GM21367 (cell line): ENCODE results near the gene MTHFD1.

ENCODE experiments used
- ATAC-seq: cut with Tn5 transposase; IDR thresholded peaks from one replicate; pipeline ENCODE4 v1.9.1; 2021; ENCODE audit not compliant: unreplicated experiment

MTHFD1 gene

DNA sequence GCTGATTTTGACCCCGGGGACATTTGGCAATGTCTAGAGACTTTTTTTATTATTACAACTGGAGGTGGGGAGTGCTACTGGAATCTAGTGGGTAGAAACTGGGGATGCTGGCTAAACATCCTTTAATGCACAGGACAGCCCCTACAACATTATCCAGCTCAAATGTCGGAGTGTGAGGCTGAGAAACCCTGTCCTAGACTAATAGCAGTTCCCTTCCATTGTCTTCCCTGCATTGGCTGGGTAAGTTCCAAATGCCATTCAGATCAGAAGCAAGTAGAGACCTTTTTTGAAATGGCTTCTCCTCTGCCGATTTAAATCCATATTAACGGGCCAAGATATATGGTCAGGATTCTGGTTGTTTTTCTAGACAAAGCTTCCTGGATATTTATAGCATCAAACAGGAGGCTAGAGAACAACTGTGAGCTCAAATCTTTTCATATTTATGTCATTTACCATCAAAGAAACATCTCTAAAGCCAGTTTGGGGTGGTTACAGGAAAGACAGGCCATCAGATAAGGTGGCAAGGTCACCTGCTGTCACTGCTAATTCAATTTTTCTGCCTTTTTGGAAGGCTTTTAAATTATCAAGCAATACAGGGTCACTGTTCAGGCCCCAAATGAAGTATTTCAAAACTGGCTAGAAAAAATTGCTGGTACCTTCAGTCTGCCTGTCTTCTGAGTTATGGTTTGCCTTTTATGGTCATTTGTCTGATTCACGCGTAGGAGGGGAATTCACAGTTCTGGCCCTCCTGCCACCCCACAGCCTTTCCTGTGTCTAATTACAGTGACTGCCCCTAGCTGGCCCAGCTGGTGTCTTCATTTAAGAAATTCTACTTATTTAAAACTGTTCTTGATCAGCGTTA, 57.1 kb downstream of the MTHFD1 start:
- ATAC-seq: peak; percentile 91

DNA sequence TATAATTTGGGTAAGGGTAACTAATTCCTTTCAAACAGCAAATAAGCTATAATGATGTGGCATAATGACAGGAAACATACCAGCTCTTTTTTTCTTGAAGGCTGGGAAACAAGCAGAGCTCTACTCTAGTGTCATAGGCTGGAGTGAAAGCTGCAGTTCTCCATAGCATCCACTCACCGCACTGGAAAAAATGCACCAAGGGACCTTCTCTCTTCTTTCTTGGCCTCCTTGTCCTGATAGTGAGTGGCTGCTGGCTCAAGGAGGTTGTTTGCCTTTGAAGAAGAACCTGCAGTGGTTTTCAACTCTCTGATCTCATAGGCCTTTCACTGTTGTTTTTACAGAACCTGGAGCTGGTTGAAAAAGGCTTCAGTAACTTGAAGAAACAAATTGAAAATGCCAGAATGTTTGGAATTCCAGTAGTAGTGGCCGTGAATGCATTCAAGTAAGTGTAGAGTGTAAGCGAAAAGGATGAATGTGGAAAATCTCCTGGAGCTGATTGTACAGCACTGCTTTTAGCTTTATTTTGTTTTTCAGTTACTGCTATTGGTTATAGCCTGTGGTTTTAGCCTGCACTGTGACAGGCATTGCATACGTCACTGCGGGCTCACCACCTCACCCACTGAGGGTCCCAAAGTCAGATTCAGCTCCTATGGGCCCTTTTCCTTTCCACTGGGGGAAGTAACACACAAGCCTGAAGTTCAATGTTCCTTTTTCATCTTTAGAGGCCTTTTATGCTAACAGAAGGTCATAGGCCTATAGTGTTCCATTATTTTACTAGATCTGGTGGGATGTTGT, 59.9 kb downstream of the MTHFD1 start:
- ATAC-seq: no peak

DNA sequence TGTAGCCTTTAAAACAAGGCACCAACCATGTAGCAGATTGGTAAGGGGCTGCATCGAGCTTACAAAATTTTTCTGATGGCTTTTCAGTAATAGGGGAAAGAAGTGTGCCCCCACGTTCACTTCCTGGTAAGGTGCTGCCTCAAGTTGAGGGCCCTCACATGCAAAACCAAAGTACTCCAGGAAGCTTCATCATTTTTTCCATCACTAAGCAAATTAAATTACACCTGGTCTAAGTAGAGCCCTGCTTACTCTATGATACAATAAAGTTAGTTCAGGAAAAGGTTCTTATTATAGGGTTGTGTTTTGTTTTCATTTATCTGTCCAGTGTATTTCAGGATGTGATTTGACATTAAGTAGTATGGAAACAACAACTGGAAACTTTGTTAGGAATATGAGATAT, 62.1 kb downstream of the MTHFD1 start:
- ATAC-seq: no peak

DNA sequence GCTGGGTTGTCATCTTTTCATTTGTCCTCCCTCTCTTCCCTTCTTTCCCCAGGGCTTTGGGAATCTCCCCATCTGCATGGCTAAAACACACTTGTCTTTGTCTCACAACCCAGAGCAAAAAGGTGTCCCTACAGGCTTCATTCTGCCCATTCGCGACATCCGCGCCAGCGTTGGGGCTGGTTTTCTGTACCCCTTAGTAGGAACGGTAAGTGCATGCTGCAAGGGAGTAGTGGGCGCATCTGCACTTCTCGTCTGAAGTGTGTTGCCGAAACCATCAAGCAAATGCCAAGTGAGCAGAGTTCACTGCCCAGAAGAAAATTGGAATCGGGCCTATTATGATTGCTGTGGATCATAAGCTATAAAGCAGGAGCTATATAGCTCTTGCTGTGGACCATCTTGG, 66.5 kb downstream of the MTHFD1 start:
- no peak for ATAC-seq

DNA sequence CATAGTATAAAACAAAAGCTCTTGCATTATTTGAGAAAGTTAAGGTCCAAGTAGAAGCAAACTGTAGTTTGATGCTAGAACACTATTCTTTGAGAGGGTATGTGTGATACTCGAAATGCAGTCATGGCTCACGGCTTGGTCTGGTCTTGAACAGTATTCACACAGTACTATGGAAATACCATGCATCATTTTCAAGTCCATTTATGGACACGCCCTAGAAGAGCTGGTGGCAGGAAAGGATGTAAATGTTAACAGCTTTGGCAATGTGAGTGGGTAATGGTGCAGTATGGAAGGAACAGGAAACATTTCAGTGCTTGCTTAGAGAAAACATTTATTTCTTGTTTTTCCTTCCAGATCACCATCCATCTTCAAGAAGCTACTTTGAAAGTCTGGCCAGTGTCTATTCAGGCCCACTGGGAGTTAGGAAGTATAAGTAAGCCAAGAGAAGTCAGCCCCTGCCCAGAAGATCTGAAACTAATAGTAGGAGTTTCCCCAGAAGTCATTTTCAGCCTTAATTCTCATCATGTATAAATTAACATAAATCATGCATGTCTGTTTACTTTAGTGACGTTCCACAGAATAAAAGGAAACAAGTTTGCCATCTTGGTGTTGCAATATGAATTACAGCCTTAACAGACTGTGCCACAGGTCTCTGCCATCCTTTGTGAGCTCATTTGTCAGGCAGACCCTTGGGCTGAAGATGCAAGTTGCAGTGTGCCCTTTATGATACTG, 71.4 kb downstream of the MTHFD1 start:
- no peak for ATAC-seq

DNA sequence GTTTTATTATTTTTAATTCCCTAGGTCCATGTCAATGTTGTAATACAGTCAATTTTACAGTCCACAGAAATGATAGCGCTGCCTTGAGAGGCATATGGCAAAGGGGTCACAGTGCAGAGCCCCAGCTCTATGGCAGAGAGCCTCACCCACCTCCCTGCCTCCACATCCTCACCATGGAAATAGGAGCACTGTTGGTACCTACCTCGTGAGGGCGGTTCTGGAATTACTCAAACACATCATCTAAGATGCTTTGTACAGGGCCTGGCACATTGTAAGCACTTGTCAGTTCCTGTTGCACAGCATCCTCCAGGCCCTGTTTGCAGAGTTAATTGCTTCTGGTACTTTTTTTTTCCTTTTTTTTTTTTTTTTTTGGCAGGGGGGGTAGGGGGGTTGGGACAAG, 73.1 kb downstream of the MTHFD1 start:
- ATAC-seq: no peak

DNA sequence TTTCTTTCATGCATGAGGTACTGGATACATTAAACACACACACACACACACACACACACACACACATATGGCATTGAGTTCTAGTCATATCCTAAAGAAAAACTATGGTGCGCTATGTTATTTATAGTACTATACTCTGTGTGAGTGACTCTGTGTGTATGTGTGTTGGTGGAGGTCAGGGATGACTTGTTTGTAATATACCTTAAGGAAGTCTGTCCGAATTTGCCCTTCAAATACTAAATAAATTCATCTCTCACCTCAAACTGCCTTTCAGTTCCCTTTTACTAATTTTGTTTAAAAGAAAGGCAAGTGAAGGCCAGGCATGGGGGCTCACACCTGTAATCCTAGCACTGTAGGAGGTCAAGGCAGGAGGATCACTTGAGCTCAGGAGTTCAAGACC, 75.0 kb downstream of the MTHFD1 start:
- ATAC-seq: no peak

DNA sequence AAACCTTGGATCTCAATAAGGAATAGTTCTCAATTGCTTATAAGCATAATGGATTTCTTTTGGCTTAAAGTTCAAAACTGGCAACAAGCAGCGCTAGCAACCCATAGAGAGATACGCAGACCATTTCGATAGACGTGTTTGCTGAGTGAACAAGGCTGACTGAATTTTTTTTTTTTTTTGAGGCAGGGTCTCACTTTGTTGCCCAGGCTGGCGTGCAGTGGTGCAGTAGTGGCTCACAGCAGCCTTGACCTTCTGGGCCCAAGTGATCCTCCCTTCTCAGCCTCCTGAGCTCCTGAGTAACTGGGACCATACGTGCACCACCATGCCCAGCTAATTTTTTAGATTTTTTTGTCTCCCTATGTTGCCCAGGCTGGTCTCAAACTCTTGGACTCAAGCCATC, 75.7 kb downstream of the MTHFD1 start:
- ATAC-seq: no peak

DNA sequence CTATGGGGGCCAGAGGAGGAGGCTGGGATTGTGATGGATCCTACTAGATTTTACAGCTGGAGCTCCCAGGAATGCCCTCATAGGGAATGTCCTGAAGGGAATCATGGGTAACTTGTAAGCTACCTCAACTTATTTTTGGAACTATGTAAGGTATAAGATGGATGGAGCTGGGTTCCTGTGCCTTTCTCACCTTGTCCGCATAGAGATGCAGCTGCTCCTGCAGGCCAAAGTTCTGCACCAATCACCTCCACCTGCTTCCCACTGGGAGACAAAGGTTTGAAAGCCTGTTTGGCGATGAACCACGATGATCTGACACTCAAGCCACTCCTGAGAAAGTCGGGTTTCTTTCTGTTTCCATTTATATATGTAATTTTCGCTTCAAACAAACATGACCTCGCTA, 76.5 kb downstream of the MTHFD1 start:
- ATAC-seq: no peak

DNA sequence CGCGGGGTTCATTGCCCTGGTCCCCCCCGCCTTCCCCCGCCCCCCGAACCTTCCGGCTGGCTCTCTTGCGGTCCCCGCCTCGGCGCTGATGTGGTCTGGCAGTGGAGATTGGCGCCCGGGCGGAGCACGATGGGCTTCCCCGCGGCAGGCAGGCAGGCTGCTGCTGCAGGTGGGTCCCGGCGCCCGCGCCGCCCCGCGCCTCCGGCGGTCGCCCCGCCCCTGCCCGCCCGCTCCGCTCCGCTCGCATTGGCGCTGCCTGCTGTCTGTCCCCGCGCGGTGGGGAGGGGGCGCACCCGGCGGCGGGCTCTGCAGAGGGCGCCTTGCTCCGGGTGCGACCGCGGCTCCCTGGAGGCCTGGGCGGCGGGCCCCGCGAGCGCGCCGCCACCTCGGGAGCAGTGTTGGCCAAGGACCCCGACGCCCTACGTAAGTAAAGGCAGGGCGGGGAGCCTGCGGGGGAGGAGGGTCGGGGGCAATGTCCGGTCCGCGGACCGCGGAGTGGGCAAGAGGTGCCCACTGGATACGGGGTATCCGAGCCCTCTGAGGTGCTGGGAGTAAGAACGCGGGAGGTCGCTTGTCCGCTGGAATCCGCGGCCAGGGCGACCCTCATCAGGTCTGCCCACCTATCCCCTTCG, 77.2 kb downstream of the MTHFD1 start, which contains the start of gene AKAP5:
AKAP5 (plus strand) TSS at position 309 of the 632 bp plus-strand sequence. CDS start 2,896 bp downstream, outside the sequence.
- ATAC-seq: peak; percentile 50

DNA sequence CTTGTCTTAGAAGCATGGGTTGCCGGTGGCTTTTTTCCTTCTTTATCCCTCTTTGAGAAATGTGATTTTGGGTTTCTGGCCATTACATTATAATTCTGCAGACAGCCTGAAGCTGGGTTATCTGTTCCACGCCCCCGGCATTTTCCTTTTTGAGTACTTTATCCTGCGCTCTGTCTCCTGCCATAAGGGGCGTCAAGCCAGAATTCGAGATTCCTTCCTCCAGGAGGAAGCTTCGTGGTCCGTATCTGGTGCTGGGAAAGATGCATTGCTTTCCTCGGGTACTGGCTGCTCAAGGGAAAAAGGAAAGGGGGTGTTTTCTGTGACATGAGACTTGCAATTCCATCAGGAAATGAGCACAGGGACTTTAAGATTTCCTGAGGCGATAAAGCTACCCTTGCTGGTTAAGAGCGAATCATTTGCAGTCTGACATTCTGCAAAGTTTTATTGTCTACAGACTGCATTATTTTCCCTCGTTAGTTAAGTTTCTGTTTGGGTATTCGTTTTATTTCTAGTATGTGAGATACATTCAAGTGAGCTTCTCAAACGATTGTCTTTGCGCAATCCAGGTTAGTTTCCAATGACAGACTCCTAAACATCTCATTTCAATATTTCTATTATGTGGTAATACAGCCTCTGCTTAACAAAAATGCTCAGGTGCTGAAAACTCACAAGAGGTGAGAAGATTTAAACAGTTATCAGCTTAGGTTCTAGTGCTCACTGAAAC, 77.8 kb downstream of the MTHFD1 start:
- no peak for ATAC-seq

DNA sequence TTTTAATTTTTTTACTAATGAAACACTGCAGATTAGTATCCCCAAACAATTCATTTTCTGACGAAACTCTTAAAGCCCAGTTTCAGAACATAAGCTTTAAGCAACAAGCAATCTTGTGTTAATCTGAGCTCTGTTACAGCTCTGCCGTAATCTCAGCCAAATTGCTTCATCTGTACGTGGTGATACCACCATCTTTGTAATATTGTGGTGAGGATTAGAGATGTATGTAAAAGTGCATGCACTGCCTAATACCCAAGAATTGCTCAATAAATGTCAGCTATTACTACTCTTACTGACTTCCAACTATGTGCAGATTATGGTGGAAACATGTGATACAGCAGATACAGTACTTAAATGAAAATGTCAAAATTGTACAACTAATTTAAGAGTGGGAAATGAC, 78.9 kb downstream of the MTHFD1 start:
- ATAC-seq: no peak

DNA sequence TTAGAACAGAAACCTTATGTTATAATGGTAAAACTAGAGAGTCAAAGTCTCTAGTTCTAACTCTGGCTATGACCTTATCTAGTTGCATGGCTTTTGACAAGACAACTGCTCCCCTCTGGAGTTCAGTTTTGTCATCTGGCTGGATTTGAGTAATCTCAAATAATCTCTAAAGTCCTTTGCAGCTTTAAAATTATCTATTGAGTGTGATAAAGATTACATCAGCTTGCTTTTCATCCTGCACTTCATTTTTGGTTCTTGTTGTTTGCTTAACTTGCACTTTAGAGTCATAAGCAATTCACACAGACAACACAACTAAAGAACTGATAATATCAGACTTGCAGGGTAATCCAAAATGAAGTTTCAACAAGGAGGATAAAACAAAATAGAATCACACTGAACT, 79.4 kb downstream of the MTHFD1 start:
- no peak for ATAC-seq

DNA sequence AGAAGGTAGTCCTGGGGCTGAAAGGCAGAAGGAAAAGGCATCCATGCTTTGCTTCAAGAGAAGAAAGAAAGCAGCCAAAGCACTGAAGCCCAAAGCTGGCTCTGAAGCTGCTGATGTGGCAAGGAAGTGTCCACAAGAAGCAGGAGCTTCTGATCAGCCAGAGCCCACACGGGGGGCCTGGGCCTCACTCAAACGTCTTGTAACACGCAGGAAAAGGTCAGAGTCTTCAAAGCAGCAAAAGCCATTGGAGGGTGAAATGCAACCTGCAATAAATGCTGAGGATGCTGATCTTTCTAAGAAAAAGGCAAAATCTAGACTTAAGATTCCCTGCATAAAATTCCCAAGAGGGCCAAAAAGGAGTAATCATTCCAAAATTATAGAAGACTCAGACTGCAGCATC, 80.3 kb downstream of the MTHFD1 start:
- no peak for ATAC-seq

DNA sequence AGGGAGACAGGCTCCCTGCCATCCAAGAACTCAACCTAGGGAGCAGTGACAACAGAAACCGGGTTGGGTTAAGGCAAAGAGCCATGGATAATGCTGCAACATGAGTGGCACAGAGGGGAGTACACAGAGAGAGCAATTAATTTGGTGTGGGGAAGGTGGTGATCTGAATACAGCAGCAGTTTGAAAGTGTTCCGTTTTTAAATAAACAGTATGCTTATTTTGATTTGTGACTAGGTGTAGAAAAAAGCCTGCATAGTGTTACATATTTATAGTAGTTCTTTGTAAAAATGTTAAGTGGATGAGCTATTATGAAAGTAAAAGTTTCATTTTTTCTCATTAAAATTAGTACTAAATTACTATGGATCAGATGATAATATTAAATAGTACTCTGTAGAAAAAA, 85.9 kb downstream of the MTHFD1 start:
- no peak for ATAC-seq

DNA sequence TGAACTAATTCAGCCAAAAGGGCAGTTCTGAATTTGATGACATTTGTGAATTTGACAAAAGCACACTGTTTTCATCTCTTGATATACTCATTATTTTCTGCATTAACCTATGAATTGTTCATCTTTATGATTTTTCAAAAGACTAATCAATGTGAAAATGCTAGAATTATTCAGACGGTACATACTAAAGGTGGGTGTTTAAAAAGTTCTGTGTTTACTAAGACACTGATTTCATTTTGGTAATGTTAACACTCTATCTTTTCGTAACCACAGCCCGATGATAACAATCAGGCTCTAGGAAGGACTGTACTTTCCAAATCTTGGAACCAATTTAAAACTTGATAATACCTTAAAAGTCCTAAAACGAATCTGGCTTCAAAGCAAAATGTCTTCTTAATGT, 86.5 kb downstream of the MTHFD1 start:
- no peak for ATAC-seq

DNA sequence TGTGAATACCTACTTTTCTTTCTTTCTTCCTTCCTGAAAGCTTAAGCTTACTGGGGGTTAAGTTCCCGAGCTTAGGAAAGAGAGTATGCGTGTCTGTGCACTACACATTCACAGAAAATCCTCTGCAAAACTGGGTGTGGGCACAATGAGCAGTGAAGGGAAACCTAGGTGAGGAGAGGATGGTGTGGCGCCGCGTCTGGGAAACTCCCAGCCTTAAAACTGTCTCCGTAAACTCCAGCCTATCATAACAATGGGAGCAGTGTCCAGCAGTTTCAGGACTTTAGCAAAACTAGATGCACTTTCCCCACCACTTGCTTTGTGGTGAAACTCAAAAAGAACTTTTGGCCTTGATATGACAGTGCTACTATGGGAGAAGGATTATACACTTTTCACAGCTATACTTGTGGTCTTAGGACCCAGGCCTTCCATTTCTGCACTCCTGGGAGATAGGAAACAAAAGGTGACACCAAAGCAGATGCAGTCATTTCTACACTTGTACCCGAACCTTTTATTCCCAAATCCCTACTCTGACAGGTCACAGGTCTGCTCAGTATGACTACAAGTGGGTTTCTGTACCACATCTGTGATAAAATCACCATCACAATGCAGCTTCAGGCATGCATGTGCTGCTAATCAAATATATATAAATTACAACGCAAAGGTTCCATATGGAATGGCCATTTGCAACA, 87.6 kb downstream of the MTHFD1 start:
- ATAC-seq: no peak

DNA sequence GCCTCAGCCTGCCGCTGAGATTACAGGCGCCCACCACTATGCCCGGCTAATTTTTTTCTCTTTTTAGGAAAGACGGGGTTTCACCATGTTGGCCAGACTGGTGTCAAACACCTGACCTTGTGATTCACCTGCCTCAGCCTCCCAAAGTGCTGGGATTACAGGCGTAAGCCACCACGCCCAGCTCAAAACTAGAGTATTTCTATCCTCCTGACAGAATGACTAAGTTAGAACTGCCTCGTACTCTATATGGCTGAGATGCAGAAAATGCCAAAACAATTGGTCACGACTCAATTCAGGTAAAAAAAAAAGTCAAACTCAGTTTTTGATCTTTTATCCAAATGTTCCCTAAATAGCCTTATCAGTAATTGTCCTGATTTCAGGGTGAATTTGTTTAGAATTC, 88.3 kb downstream of the MTHFD1 start:
- no peak for ATAC-seq

DNA sequence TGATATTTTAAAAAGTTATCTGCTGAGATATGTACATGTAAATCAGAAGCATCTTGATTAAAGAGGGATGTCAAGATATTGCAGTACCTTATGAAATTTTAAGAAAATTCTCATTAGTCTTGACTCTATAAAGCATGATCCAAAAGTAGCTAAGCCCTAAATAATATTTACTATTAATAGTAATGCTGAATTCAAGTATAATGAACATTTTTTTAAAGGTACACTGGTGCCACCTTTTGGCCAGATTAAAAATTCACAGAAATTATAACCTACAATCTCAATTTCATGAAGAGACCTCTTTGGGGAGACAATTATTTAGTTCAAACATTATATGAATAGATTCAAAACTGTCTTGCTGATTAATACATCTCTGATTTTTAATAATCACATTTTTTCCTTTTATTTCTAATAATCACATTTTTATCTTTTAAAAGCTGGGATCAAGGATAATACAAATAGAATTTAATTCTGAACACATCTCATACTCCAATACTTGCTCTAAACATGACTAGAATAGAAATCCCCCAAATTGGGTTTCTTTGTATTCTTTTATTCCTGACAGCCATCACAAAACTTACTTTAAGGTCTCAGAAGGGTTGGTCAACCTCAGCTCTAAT, 90.6 kb downstream of the MTHFD1 start:
- no peak for ATAC-seq
